Stimulated activated CD8-positive, alpha-beta memory T cell treated with anti-CD3 and anti-CD28 coated beads, Interleukin-12 subunit alpha, Interleukin-12 subunit beta, amount 100 ng/mL, for 4 hours (primary cell): ENCODE measurements around the gene NSG2.

Source experiments
- DNase-seq: peaks from one replicate; pipeline ENCODE4 v3.0.0-alpha.2; 2020; ENCODE audit warnings: low read depth

NSG2 gene

DNA sequence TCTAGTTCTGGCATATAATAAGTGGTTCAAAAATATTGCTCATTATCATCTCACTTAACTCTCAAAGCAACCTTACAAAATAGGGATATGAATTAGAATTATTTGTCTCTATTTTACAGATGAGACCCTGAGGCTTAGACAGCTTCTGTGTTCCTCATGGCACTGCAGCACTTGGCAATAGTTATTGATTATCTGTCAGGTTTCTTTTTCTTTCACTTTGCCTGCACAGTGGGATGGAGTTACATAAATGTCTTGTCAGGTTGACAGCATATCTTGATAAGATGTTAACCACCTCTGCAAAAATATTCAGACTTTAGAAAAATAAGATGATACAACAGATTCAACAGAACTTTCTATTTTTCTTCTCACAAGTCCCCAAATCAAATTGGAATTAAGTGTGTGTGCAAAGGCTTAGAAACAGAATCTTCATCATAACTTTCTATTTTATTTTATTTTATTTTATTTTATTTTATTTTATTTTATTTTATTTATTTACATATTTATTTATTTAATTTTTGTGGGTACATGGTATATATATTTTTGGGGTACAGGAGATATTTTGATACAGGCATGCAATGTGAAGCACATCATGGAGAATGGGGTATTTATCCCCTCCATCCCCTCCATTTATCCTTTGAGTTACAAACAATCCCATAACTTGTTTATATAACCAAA is 17.7 kb downstream of the NSG2 start:
- no peak for DNase-seq

- no peak for DNase-seq
These were observed 18.7 kb downstream of the NSG2 start for GRCh38 chr5:174064171-174064570.

GRCh38 chr5:174065528-174066197 is 20.2 kb downstream of the NSG2 start:
- no peak for DNase-seq

DNA sequence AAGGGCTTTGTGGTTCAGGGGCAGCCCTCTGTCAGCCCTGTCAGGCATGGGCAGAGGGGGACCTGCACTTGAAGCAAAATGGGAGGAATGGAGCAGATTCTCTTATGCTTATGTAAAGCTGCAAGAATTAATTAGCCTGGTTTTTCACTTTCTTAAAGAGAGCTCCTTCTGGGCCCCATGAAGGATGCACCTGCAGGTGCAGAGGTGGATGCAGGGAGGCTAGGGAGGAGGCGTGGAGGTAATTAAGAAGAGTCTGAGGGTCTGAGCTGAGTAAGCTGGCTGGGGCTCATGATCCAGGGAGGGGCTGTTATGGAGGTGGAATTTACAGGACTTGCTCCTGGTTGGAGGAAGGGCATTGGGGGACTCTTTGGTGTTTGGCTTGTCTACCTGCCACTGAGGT is 22.0 kb downstream of the NSG2 start:
- no peak for DNase-seq

GRCh38 chr5:174071484-174071883 is 26.0 kb downstream of the NSG2 start:
- no peak for DNase-seq

DNA sequence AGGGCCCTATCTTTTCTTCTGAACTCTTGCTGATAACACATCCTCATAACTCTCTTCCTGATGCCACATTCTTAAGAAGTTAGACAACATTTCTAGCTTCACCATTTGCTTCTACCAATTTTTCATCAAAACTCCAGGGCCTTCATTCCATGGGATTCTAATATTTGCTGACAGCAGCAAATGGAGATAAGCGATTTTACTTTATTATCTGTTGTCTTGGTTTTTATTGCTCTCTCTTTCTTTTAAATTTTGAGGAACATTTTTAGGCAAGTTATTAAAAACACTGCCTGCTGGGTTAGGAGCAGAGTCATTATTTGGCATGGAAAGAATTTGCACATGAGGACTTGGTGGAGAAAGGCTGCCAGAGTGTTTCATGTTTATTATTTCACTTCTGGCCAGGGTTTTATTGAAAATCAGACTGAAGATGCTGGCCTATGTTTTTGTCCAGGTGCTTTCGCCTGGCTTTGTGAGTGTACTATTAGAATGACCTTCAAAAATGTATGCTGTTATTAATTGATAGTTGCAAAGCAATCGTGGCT is 27.7 kb downstream of the NSG2 start:
- no peak for DNase-seq

DNA sequence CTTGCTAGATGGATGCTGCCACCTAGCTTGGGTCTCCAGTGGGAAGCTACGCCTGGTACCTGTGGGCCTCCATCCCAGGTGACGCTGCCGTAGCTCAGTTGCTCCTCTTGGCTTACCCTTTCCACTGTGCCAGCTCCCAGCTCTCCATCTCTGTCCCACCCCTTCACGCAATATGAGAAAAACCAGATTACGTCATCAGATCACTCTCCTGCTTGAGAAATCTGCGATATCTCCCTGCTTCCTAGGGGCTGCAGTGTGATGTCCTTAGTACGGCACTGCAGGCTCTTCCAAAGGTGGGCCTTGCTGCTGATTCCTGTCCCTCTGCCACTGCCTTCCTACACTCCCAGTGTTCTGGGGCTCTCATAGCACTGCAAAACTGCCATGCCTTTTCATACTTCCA is 28.9 kb downstream of the NSG2 start:
- DNase-seq, result no peak

GRCh38 chr5:174078416-174078815 is 32.9 kb downstream of the NSG2 start:
- DNase-seq, result no peak

DNA sequence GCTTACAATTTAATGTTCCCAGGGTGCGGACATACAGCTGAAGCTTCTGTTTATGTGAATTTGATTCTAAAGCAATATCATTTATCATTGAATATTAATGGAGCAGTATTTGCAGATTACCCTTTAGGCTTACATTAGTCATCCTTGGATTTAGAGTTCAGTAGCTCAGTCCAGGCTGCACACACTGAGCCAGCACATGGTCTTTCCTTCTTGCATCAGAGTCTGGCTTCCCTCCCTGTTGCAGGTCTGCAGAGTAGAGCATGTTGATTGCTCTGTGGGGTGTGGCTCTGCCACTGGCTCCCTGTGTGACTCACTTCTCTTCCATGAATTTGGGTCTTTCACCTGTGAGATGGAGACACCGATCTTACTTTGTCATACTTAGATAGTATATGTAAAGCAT is 36.8 kb downstream of the NSG2 start:
- DNase-seq, result no peak

GRCh38 chr5:174083056-174083827 is 37.7 kb downstream of the NSG2 start:
- no peak for DNase-seq

DNA sequence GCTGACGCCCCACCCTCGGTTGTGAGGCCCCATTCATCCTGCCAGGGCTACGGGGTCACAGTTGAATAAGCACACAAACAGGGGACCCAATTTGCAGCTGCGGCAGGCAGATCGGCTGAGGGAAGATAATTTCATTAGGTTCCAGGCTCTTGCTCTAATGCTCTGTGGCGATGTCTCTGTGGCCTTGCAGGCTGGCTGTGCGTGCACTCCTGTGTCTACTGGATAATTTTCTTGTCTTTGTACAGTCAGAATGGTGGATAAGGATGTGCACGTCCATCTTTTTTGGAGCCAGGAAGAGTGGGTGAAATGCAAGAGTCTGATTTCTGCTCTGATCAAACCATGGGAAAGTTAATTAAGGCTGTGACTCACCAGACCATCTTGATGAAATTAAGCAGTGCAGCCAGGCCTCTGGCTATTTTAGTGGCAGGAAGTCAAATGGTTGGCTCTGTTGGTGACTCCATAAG is 39.2 kb downstream of the NSG2 start:
- DNase-seq, result no peak

DNA sequence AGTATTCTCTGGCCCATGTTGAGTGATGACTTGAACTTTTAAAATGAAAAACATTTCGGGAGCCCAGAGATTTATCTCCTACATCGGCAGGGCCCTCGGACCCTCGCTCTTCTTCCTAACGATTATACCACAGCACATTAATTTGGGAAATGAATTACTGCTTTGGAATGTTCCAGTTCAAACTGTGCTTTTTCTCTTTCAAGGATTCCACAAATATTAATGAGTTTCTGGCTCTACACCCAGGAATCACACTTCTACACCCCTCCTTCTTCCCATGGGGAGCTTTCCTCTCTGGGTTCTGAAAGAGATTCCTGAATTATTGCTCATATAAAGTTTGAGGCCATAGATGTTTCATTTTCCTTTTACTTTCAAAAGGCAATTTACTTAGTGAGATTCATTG is 41.2 kb downstream of the NSG2 start:
- no peak for DNase-seq

- no peak for DNase-seq
These were observed 42.3 kb downstream of the NSG2 start for GRCh38 chr5:174087783-174088182.

- no peak for DNase-seq
These were observed 44.6 kb downstream of the NSG2 start for GRCh38 chr5:174090129-174090528.

DNA sequence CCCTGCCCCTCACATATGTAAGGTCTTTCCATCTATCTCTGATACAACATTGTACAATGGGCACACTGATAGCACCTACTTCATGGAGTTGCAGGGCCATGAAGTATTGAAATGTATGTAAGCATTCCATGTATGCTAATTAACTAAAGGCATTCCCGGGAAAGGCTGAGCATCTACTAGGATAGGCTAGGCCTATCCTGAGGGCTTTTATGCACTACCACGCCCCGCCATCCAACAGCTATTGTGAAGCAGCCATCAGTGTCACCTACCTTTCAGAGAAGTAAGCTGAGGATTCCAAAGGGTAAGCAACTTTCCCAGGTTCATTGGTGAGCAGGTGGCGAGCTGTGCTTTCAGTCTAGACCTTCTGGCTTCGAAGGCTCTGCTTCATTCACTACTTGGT is 47.6 kb downstream of the NSG2 start:
- no peak for DNase-seq

- no peak for DNase-seq
These were observed 49.5 kb downstream of the NSG2 start for GRCh38 chr5:174094857-174095606.

DNA sequence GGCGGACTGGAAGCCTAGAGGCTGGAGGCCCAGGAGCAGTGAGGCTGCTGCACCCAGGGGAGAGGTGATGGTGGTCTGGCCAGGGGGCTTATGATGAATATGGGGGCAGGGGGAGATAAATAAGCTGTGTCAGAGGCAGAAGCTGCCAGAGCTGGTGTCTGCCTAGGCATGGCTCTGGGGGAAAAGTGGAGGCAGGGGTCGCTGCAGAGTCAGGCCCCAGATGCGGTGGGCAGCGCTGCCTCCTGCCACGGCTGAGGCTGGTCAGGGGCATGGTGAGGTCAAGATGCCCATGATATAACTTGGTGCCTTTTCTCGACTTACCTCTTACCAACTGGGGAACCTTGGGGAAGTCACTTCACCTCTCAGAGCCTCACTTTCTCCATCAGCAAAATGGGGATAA is 51.1 kb downstream of the NSG2 start:
- DNase-seq, result no peak

DNA sequence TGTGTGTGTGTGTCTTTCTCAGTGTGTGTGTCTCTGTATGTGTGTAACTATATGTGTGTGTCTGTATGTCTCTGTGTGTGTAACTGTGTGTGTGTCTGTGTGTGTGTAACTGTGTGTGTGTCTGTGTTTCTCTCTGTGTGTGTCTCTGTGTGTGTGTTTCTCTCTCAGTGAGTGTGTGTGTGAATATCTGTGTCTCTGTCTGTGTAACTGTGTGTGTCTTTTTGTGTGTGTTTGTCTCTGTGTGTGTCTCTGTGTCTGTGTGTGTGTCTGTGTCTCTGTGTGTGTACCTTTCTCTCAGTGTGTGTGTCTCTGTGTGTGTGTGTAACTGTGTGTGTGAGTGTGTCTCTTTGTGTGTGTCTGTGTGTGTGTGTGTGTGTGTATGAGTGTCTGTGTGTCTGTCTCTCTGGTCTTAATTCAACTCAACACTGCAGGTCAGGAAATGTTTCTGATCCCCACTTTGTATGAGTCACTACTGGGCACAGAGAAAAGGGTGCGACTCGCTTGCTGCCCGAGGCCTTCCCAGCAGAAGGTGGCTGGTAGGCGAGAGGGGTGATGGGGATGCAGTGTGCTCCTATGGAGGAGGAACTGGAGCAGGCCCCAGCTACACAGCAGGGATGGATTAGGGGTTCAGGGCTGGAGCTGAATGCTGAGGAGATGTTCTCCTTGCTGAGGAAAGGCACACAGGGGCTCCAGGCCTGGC is 52.1 kb downstream of the NSG2 start:
- DNase-seq, result no peak

DNA sequence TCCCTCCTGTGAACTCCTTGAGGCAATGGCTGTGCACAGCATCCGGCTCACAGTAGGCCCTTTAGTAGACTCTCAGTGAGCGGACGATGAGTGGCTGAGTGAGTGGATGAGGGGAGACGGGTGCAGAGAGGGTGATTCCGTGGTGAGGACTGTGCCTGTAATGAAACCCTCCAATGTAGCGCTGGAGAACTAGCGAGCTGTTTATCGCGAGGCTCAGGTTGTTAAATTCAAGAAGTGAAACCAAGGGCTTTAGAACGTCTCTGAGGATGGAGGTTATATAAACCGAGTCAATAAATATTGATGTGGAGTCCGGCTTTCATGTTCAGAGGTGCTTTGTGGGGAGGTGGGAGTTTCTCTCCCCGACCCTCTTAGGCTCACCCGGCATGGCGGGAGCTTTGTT is 53.2 kb downstream of the NSG2 start:
- no peak for DNase-seq

DNA sequence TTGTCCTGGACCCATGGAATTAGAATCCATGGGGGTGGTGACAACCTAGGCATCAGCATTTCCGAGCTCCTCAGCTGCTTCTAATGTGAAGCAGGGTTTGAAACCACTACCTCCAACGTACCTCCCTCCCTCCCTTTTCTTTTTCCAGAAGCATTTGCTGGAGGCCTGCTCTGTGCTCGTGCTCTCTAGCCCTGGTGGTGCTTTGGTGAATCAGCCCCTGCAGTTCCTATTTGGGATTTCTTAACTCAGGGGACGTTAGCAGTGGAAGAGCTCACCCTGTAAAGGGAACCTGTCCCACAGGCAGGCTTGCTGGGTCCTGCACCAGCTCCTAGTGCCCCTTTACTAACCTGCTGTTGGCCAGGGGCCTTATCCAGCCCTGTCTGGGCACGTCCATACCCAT is 55.0 kb downstream of the NSG2 start:
- no peak for DNase-seq

- DNase-seq, result no peak
These were observed 55.8 kb downstream of the NSG2 start for GRCh38 chr5:174101195-174101730.
